DOHH2 (cell line): ENCODE data around the gene EPB41L3.

Source experiments
- H3F3A ChIP-seq: fragments of 200-600 bp; sonication (generic), shearing (Covaris generic); 2 replicates; pipeline ENCODE4 v1.6.0; 2016; ENCODE audit warnings: antibody characterized with exemption, mild to moderate bottlenecking; ENCODE audit not compliant: control insufficient read depth, insufficient read depth
- H3K27ac ChIP-seq: fragments of 200-600 bp; sonication (generic); 2 replicates; pipeline ENCODE4 v1.5.1; 2014; ENCODE audit warnings: low read depth, mild to moderate bottlenecking, low read length, moderate library complexity
- H3K27me3 ChIP-seq: fragments of 200-600 bp; sonication (generic); 2 replicates; pipeline ENCODE4 v1.6.1; 2014; ENCODE audit warnings: mild to moderate bottlenecking, low read length, mixed read lengths; ENCODE audit not compliant: control insufficient read depth
- H3K36me3 ChIP-seq: fragments of 200-600 bp; sonication (generic); 2 replicates; pipeline ENCODE4 v1.6.1; 2014; ENCODE audit warnings: mild to moderate bottlenecking, low read length, moderate library complexity, mixed read lengths; ENCODE audit not compliant: control insufficient read depth
- H3K4me1 ChIP-seq: fragments of 200-600 bp; sonication (generic); 2 replicates; pipeline ENCODE4 v1.6.1; 2014; ENCODE audit warnings: mild to moderate bottlenecking, low read length, mixed read lengths; ENCODE audit not compliant: control insufficient read depth
- H3K4me2 ChIP-seq: fragments of 200-600 bp; sonication (generic); 2 replicates; pipeline ENCODE4 v1.6.0; 2014; ENCODE audit warnings: mild to moderate bottlenecking, low read length, moderate library complexity
- H3K4me3 ChIP-seq: fragments of 200-600 bp; sonication (generic); 2 replicates; pipeline ENCODE4 v1.5.1; 2014; ENCODE audit warnings: mild to moderate bottlenecking, low read length, mixed read lengths
- H3K79me2 ChIP-seq: fragments of 200-600 bp; sonication (generic); 2 replicates; pipeline ENCODE4 v1.6.1; 2014; ENCODE audit warnings: mild to moderate bottlenecking, low read length, mixed read lengths; ENCODE audit not compliant: control insufficient read depth
- H3K9me2 ChIP-seq: fragments of 200-600 bp; sonication (generic); replicated peaks from 2 replicates; pipeline ENCODE4 v1.6.1; 2014; ENCODE audit warnings: mild to moderate bottlenecking, low read length, mixed read lengths; ENCODE audit not compliant: control insufficient read depth
- H3K9me3 ChIP-seq: fragments of 200-600 bp; sonication (generic); 2 replicates; pipeline ENCODE4 v1.6.1; 2014; ENCODE audit warnings: antibody characterized with exemption, low read length, mixed read lengths; ENCODE audit not compliant: control insufficient read depth, insufficient read depth
- H4K20me1 ChIP-seq: fragments of 200-600 bp; sonication (generic); 2 replicates; pipeline ENCODE4 v1.6.0; 2014; ENCODE audit warnings: low read depth, mild to moderate bottlenecking, antibody characterized with exemption, low read length, moderate library complexity; ENCODE audit not compliant: control insufficient read depth, insufficient read depth
- CTCF ChIP-seq: fragments of 200-600 bp; sonication (generic); IDR thresholded peaks from one replicate; pipeline ENCODE4 v1.5.1; 2014; ENCODE audit warnings: antibody characterized with exemption, mild to moderate bottlenecking, low read depth, low read length; ENCODE audit not compliant: poor library complexity, severe bottlenecking
- EZH2phosphoT487 ChIP-seq: fragments of 200-600 bp; sonication (generic); IDR thresholded peaks from 2 replicates; pipeline ENCODE4 v1.6.1; 2017; ENCODE audit warnings: borderline replicate concordance, mild to moderate bottlenecking, antibody characterized with exemption, low read length, moderate library complexity, mixed read lengths

Gene EPB41L3

DNA sequence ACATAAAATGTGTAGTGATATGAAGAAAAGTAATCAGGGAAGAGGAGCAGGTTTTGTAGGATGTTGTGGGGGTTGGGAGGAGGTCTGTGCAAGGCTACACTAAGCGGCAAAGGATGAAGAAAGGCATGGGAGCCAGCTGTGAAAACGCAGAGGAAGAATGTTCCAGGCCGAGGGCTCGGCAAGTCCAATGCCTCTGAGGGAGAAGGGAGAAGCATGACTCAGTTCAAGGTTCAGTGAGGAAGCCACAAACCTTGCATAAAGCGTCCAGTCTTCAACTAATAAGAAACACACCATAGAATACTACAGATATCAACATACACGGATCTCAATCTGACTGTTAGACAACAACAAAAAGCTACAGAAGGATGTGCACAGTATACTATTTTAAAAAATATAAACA is 16.2 kb downstream of the EPB41L3 start:
- H3K27me3 ChIP-seq, result no peaks in the 10 kb centered on the region
- H3K79me2 ChIP-seq, result no peaks in the 10 kb centered on the region
- H3K9me2 ChIP-seq, result no peaks in the 10 kb centered on the region
- H3K4me3 ChIP-seq, result no peak overlapping the region
- no peaks in the 10 kb centered on the region for H3K36me3 ChIP-seq
- no peaks in the 10 kb centered on the region for H3K9me3 ChIP-seq
- TF ChIP-seq EZH2phosphoT487 (no peak), CTCF (no peak)
- no peaks in the 10 kb centered on the region for H4K20me1 ChIP-seq
- H3K4me2 ChIP-seq, result no peak overlapping the region
- no peaks in the 10 kb centered on the region for H3K4me1 ChIP-seq
- no peak overlapping the region for H3K27ac ChIP-seq
- H3F3A ChIP-seq, result no peaks in the 10 kb centered on the region

- TF ChIP-seq EZH2phosphoT487 (no peak), CTCF (no peak)
- no peaks in the 10 kb centered on the region for H3K27me3 ChIP-seq
- H3K27ac ChIP-seq, result no peak overlapping the region
- H3K4me3 ChIP-seq, result no peak overlapping the region
- no peaks in the 10 kb centered on the region for H3F3A ChIP-seq
- H3K4me2 ChIP-seq, result no peak overlapping the region
- no peaks in the 10 kb centered on the region for H4K20me1 ChIP-seq
- no peaks in the 10 kb centered on the region for H3K79me2 ChIP-seq
- H3K9me3 ChIP-seq, result no peaks in the 10 kb centered on the region
- no peaks in the 10 kb centered on the region for H3K36me3 ChIP-seq
- no peaks in the 10 kb centered on the region for H3K9me2 ChIP-seq
- no peaks in the 10 kb centered on the region for H3K4me1 ChIP-seq
These were observed 19.1 kb downstream of the EPB41L3 start for GRCh38 chr18:5524660-5525059.

- Histone ChIP-seq H3K4me3 (no peak overlapping the region), H3K4me2 (no peak overlapping the region)
- TF ChIP-seq CTCF, result no peak
- TF ChIP-seq EZH2phosphoT487, result no peak
These were observed 22.8 kb downstream of the EPB41L3 start for GRCh38 chr18:5521000-5521399.

DNA sequence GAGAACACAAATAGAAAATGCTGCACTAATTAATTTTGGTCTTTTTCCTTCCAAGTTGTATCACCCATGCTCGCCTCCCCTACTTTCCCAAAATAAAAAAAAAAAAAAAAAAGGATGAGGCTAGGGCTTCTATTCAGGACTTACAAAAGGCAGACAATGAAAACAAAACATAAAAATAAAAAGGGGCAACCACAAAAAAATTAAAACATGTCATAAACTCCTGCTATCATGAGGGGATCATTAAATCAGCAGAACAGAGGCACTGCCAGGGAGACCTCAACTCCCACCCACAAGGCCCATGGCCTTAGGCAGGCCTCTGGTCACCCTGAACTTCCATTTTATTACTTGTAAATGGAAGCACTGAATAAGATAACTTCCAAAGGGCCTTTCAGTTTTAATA is 23.3 kb downstream of the EPB41L3 start:
- Histone ChIP-seq H3K4me2 (no peak overlapping the region), H3K9me3 (no peaks in the 10 kb centered on the region), H3K9me2 (no peaks in the 10 kb centered on the region), H4K20me1 (no peaks in the 10 kb centered on the region), H3K79me2 (no peaks in the 10 kb centered on the region), H3K36me3 (no peaks in the 10 kb centered on the region), H3K27ac (no peak overlapping the region), H3F3A (no peaks in the 10 kb centered on the region), H3K4me3 (no peak overlapping the region), H3K4me1 (no peaks in the 10 kb centered on the region), H3K27me3 (no peaks in the 10 kb centered on the region)
- no peak for TF ChIP-seq CTCF
- TF ChIP-seq EZH2phosphoT487, result no peak

More at GRCh38 chr18:5521000-5521399, 22.8 kb downstream of the EPB41L3 start:
- H3K27ac ChIP-seq, result no peak overlapping the region
- H4K20me1 ChIP-seq, result no peaks in the 10 kb centered on the region
- H3K36me3 ChIP-seq, result no peaks in the 10 kb centered on the region
- no peaks in the 10 kb centered on the region for H3K9me3 ChIP-seq
- no peaks in the 10 kb centered on the region for H3K79me2 ChIP-seq
- H3K4me1 ChIP-seq, result no peaks in the 10 kb centered on the region
- no peaks in the 10 kb centered on the region for H3K27me3 ChIP-seq
- H3F3A ChIP-seq, result no peaks in the 10 kb centered on the region
- no peaks in the 10 kb centered on the region for H3K9me2 ChIP-seq
